RWPE2 (cell line): ENCODE results near the gene CROCC2.
A peak's percentile ranks its signal among the peaks of the same experiment; 100 is the strongest.

Source experiments
- ATAC-seq: fragments of 200-7000 bp; cut with Tn5 transposase; 3 replicates; pipeline ENCODE4 v1.9.1; 2021; ENCODE audit warnings: low read depth
- DNase-seq: peaks from one replicate; pipeline ENCODE4 v3.0.0-alpha.2; 2020; ENCODE audit warnings: low spot score
- H3K27ac ChIP-seq: fragments of 450-650 bp; 2 replicates; pipeline ENCODE4 v1.5.1; 2017; ENCODE audit warnings: mild to moderate bottlenecking; ENCODE audit not compliant: poor library complexity, severe bottlenecking
- H3K27me3 ChIP-seq: fragments of 250-450 bp; sonication (Bioruptor Pico); 2 replicates; pipeline ENCODE4 v1.5.1; 2021; ENCODE audit warnings: mild to moderate bottlenecking, moderate library complexity; ENCODE audit not compliant: insufficient read depth, poor library complexity, severe bottlenecking
- H3K36me3 ChIP-seq: fragments of 250-450 bp; sonication (Bioruptor Pico); 2 replicates; pipeline ENCODE4 v1.5.1; 2020; ENCODE audit warnings: low read depth, mild to moderate bottlenecking, moderate library complexity
- H3K4me1 ChIP-seq: fragments of 250-450 bp; sonication (Bioruptor Pico); 2 replicates; pipeline ENCODE4 v1.5.1; 2021; ENCODE audit warnings: mild to moderate bottlenecking, moderate library complexity; ENCODE audit not compliant: insufficient read depth, poor library complexity, severe bottlenecking
- H3K4me3 ChIP-seq: fragments of 250-450 bp; sonication (Bioruptor Pico); 2 replicates; pipeline ENCODE4 v1.5.1; 2021; ENCODE audit warnings: mild to moderate bottlenecking, moderate library complexity; ENCODE audit not compliant: severe bottlenecking
- H3K9me3 ChIP-seq: fragments of 250-450 bp; sonication (Bioruptor Pico); 2 replicates; pipeline ENCODE4 v1.5.1; 2021; ENCODE audit warnings: mild to moderate bottlenecking, moderate library complexity; ENCODE audit not compliant: severe bottlenecking
- TF ChIP-seq, protein P1 (sequence below): fragments of 450-650 bp; IDR thresholded peaks from one replicate; pipeline ENCODE4 v1.5.1; 2017; ENCODE audit warnings: mild to moderate bottlenecking, moderate library complexity; ENCODE audit not compliant: poor library complexity, severe bottlenecking

CROCC2 gene

DNA sequence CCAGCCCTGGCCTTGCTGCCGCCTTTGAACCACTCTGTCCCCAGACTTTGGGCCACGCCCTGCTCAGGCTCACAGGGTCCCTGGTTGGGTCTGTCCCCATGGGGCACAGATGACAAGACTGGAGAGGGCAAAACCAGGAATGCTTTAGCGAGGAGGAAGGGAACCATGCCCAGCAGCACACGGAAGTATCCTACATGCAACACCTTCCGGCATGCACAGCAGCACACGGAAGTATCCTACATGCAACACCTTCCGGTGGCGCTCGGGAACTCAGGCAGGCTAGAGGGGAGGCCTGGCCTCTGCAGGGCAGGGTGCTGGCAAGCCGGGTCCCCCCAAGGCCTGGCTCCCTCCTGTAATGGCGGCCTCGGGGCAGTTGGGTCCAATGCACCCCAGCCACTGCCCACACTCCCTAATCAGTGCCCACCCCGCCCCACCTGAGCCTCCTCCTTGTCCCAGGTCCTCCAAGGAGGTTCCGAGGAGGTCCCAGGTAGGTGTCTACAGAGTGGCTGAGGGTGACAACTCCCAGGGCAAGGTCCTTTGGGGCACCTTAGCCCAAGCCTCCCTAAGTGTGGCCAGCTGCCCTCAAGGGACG lies 58.7 kb downstream of the CROCC2 start:
- no peak for ATAC-seq
- Histone ChIP-seq H3K27ac (no peak overlapping the region), H3K27me3 (no peaks in the 10 kb centered on the region), H3K4me1 (no peaks in the 10 kb centered on the region), H3K9me3 (no peaks in the 10 kb centered on the region), H3K4me3 (no peak overlapping the region), H3K36me3 (no peaks in the 10 kb centered on the region)
- TF ChIP-seq, protein P1, sequence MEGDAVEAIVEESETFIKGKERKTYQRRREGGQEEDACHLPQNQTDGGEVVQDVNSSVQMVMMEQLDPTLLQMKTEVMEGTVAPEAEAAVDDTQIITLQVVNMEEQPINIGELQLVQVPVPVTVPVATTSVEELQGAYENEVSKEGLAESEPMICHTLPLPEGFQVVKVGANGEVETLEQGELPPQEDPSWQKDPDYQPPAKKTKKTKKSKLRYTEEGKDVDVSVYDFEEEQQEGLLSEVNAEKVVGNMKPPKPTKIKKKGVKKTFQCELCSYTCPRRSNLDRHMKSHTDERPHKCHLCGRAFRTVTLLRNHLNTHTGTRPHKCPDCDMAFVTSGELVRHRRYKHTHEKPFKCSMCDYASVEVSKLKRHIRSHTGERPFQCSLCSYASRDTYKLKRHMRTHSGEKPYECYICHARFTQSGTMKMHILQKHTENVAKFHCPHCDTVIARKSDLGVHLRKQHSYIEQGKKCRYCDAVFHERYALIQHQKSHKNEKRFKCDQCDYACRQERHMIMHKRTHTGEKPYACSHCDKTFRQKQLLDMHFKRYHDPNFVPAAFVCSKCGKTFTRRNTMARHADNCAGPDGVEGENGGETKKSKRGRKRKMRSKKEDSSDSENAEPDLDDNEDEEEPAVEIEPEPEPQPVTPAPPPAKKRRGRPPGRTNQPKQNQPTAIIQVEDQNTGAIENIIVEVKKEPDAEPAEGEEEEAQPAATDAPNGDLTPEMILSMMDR, result no peak
- peak; percentile 57 for DNase-seq

DNA sequence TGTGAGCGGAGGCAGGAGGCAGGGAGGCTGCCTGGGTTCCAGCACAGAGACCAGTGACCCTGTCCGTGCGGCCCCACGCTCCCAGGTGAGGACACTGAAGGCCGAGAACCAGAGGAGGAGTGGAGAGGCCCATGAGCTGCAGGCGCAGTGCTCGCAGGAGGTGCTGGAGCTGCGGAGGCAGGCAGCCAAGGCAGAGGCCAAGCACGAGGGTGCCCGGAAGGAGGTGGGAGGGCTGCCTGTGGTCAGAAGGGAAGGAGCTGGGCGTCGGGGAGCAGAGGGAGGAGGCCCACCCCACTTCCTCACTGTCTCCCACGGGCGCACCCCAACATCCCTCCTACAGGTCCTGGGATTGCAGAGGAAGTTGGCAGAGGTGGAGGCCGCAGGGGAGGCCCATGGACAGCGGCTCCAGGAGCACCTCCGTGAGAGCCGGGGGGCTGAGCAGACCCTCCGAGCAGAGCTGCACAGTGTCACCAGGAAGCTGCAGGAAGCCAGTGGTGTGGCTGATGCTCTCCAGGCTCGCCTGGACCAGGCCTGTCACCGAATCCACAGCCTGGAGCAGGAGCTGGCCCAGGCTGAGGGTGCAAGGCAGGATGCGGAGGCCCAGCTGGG lies 59.3 kb downstream of the CROCC2 start:
- H3K4me3 ChIP-seq, result no peak overlapping the region
- no peaks in the 10 kb centered on the region for H3K36me3 ChIP-seq

DNA sequence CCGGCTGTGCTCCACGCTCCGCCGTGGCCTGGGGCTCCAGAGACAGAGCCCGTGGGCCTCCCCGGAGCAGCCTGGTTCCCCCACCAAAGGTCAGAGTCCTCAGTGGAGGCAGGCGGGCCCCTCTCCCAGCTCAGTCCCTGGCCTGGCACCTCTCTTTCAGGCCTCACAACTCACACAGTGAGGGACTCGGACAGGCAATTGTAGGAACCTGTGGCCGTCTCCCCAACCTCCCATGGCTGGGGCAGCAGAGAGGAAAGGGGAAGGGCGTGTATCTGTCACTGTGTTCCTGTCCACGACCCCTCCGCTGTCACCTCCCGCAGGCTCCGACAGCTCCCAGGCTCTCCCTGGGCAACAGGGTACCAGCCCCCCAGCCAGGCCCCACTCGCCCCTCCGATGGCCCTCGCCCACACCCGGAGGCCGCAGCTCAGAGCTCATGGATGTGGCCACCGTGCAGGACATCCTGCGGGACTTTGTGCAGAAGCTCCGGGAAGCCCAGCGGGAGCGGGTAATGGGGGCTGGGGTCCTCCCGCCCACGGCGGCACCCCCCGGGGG lies 59.8 kb downstream of the CROCC2 start:
- Histone ChIP-seq H3K4me1 (no peaks in the 10 kb centered on the region), H3K36me3 (no peaks in the 10 kb centered on the region), H3K9me3 (no peaks in the 10 kb centered on the region), H3K4me3 (no peak overlapping the region), H3K27ac (no peak overlapping the region), H3K27me3 (no peaks in the 10 kb centered on the region)
- ATAC-seq, result no peak
- peak; percentile 50 for DNase-seq
- TF ChIP-seq, protein P1, result no peak

More for the DNA sequence above, 59.3 kb downstream of the CROCC2 start:
- H3K4me1 ChIP-seq, result no peaks in the 10 kb centered on the region
- TF ChIP-seq, protein P1, result no peak
- peak; percentile 51 for DNase-seq
- no peaks in the 10 kb centered on the region for H3K27me3 ChIP-seq
- H3K9me3 ChIP-seq, result no peaks in the 10 kb centered on the region
- no peak for ATAC-seq
- no peak overlapping the region for H3K27ac ChIP-seq

DNA sequence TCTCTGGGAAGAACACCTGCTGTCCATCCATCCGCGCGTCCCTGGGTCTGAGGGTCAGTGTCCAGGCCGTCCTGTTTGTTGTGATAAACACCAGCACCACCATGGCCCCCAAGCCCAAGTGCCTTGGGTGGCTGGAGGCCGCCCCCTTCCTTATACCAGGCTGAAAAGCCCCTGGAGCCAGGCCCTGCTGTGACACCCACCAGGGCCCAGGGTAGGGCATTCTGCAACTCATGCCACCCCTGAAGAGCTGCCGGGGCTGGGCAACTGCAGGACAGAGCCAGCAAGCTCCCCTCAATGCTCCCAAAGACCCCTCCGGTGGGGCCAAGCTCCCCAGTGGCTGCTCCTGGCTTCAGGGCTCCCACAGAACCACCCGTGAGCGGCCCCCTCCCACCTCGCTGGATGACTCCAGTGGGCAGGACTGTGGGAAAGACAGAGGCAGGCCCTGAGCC lies 60.3 kb downstream of the CROCC2 start:
- Histone ChIP-seq H3K9me3 (no peaks in the 10 kb centered on the region), H3K36me3 (no peaks in the 10 kb centered on the region), H3K27me3 (no peaks in the 10 kb centered on the region), H3K27ac (no peak overlapping the region), H3K4me3 (no peak overlapping the region), H3K4me1 (no peaks in the 10 kb centered on the region)
- peak; percentile 54 for DNase-seq
- no peak for ATAC-seq
- TF ChIP-seq, protein P1, result no peak
